Measurements from ENCODE around the gene PDE6G.
"Not testable (repeated sequence)": the region's sequence is repeated elsewhere in the genome, so short reads cannot be mapped to it uniquely, and the experiment has no call there.

The PDE6G gene

GRCh38 chr17:81687770-81688541 is 31.6 kb upstream of the PDE6G start:
- no peak for FAIRE-seq

DNA sequence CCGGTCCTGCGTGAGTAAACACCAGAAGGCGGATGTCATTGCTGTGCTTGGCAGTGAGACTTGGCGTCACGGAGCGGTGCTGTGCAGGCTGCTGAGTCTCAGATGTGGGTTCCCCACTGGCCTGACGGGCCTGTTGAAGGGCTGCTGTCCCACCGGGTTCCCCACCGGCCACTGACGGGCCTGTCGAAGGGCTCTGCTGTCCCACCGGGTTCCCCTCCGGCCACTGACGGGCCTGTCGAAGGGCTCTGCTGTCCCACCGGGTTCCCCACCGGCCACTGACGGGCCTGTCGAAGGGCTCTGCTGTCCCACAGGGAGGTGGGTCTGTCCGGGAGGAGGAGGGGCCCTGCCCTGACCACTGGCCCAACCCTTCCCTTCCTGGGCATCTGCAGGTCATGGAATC is 30.3 kb upstream of the PDE6G start:
- no peak for FAIRE-seq

DNA sequence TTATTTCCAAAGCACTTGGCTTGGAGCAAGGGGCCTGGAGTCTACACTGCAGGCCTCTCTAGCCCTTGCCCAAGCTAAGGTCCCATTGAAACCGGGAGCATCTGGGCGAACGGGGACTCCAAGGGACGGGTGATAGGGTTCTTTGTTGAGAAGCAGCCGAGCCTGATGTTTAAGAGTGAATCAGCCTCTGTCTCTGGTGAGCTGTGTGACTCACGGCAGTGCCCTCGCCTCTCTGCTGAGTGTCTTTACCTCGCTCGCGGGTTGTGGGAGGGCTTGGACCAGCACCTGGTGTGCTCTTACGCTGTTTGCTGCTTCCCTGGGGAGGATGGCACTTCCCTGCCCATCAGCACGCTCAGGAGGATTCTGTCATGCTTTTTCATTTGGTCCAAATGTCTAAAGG is 28.8 kb upstream of the PDE6G start:
- no peak for FAIRE-seq

GRCh38 chr17:81684442-81684911 is 28.1 kb upstream of the PDE6G start:
- no peak for FAIRE-seq

- peak; percentile 98 for FAIRE-seq
Measured at GRCh38 chr17:81683584-81684441, 27.5 kb upstream of the PDE6G start, which contains the start of the genes ARL16 and HGS. Gene ARL16 (minus strand): TSS chr17:81683797. CDS start chr17:81683753, 44 bp downstream. Gene HGS (plus strand): TSS chr17:81684011. CDS start chr17:81684067, 56 bp downstream.

- no peak for FAIRE-seq
Measured at GRCh38 chr17:81683208-81683583, 26.9 kb upstream of the PDE6G start.

DNA sequence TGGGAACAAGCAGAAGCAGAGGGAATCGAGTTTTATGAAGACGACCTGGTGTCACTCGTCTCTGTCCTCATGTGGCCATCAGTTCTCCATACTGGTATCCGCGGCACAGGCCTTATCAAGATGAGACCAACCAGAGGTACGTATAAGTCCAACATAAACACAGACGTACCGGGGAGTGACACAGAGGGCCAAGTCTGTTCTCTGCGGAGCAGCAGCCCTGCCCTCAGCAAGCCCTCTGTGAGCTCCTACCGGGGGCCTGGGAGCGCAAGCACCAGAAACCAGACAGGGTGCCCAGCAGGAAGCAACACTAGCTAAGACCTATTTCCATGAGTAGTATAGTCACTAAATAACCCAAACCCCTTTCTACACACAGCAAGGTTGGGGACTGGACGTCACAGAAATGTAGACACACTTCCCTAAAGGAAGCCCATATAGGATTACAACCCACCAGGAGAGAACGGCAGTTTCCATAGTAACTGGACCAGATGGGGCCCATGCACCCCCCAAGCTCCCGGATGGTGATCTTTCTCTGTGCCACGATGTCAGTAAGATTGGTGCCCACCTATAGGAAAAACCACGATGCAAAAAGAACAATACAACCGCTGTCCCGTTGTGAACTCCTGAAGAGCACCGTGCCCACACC is 26.3 kb upstream of the PDE6G start:
- no peak for FAIRE-seq

- no peak for FAIRE-seq
Measured at GRCh38 chr17:81681672-81682071, 25.3 kb upstream of the PDE6G start.

- no peak for FAIRE-seq
Measured at GRCh38 chr17:81680150-81680549, 23.8 kb upstream of the PDE6G start.

- no peak for FAIRE-seq
Measured at GRCh38 chr17:81676906-81677305, 20.6 kb upstream of the PDE6G start.

DNA sequence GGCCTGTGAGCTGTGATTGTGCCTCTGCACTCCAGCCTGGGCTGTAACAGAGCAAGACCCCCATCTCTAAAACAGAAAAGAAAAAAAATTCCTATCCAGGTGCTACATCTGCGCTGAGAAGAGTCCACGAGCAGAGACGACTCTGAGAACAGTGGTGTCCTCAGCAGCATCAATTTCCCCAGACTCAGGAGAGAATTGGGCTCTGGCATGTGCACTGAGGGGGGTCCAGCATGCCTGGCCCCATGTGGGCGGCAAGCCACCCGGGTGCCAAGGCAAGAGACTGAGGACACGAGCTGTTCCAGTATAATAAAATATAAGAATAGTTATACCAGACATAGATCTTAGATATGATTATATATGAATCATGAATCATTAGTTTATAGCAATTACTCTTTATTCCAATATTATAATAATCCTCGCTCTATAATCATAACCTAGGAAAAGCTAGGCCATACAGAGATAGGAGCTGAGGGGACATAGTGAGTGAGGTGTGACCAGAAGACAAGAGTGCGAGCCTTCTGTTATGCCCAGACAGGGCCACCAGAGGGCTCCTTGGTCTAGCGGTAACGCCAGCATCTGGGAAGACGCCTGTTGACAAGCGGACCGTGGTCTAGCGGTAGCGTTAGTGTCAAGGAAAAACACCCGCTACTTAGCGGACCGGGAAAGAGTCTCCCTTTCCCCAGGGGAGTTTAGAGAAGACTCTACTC is 19.3 kb upstream of the PDE6G start:
- FAIRE-seq = not testable (repeated sequence)

- FAIRE-seq = no peak
Measured at GRCh38 chr17:81673561-81674258, 17.4 kb upstream of the PDE6G start.

- no peak for FAIRE-seq
Measured at GRCh38 chr17:81672954-81673353, 16.6 kb upstream of the PDE6G start.

DNA sequence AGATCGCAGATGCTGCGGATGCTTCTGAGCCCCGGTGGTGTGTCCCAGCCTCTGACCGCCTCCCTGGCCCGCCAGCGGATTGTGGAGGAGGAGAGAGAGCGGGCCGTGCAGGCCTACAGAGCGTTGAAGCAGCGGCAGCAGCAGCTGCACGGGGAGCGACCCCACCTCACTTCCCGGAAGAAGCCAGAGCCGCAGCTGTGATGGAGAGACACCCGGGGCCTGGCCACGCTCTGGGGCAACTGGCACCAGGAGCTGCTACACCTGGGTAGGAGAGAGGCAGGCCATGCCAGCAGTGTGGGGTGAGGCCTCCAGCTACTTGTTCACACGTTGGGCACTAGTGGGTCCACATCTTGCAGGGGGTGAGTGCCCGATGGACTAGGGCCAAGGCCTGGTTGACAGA is 16.2 kb upstream of the PDE6G start:
- FAIRE-seq = no peak

GRCh38 chr17:81667754-81668153 is 11.4 kb upstream of the PDE6G start:
- no peak for FAIRE-seq

- FAIRE-seq = no peak
Measured at GRCh38 chr17:81666342-81667191, 10.2 kb upstream of the PDE6G start, which contains the start of the genes CCDC137 and OXLD1. Gene CCDC137 (plus strand): TSS chr17:81666737. CDS start chr17:81666767, 30 bp downstream. Gene OXLD1 (minus strand): TSS chr17:81666605. CDS start chr17:81666577, 28 bp downstream.

GRCh38 chr17:81666092-81666341 is 9.7 kb upstream of the PDE6G start:
- no peak for FAIRE-seq

GRCh38 chr17:81665205-81666091 is 9.1 kb upstream of the PDE6G start:
- FAIRE-seq = no peak

GRCh38 chr17:81664051-81664470 is 7.7 kb upstream of the PDE6G start:
- FAIRE-seq = no peak

DNA sequence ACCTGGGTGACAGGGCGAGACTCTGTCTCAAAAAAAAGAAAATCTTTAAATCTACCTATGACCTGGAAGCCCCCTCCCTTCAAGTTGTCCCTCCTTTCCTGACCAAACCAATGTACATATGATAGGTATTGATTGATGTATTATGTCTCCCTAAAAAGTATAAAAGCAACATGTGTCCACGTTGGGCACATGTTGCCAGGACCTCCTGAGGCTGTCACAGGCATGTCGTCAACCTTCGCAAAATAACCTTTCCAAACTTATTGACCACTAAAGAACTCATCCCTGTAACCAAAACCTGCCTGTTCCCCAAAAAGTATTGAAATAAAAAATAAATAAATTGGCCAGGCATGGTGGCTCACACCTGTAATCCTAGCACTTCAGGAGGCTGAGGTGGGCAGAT is 5.7 kb upstream of the PDE6G start:
- no peak for FAIRE-seq

Measured in endometrium (tissue), 2 donors.